Kidney tubule cell (primary cell): ENCODE data around the gene CNIH1.
"Not testable (repeated sequence)": the region's sequence is repeated elsewhere in the genome, so short reads cannot be mapped to it uniquely, and the experiment has no call there.

Experiments used
- DNase-seq: peaks from one replicate; pipeline ENCODE4 v3.0.0-alpha.2; 2018; ENCODE audit warnings: low spot score

CNIH1 gene

GRCh38 chr14:54467280-54467679 lies 26.1 kb upstream of the CNIH1 start:
- DNase-seq: no peak

DNA sequence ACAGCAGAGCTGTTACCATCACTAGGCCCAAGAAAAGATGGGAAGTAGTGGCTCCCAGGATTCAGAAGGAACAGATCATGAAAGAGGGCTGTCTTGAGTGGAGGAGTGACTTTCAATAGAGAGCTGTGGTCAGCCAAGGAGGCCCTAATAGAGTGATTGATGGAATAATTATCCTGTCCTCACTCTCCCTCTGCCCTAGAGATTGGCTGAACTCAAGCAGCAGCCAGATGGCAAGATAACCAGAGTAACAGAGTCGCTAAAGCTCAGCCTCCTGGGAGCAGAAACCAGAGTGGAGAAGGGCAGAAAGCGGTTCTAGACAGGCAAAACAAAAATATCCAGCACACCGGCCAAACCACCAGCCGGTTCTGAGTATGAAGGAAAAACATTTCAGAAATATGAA lies 24.5 kb upstream of the CNIH1 start:
- DNase-seq: no peak

- no peak for DNase-seq
These were observed 20.9 kb upstream of the CNIH1 start for GRCh38 chr14:54462048-54462447.

GRCh38 chr14:54459106-54459505 lies 17.9 kb upstream of the CNIH1 start:
- no peak for DNase-seq

DNA sequence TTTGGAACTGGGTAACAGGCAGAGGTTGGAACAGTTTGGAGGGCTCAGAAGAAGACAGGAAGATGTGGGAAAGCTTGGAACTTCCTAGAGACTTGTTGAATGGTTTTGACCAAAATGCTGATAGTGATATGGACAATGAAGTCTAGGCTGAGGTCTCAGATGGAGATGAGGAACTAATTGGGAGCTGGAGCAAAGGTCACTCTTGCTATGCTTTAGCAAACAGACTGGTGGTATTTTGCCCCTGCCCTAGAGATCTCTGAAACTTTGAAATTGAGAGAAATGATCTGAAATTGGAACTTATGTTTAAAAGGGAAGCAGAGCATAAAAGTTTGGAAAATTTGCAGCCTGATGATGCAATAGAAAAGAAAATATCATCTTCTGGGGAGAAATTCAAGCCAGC lies 17.4 kb upstream of the CNIH1 start:
- not testable (repeated sequence) for DNase-seq

DNA sequence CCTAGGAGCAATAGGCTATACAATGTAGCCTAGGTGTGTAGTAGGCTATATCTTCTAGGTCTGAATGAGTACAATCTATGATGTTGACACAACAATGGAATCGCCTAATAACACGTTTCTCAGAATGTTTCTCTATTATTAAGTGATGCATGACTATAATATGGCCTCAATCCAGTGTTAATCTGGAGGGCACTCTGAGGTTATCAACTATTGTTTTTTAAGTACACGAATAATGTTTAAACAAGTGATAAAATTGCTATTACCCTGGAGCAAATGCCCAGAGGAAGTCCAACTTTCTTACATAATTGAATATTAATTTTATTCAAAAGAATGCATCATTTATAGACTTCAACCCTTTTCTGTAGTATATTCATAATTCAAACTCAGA lies 16.4 kb upstream of the CNIH1 start:
- no peak for DNase-seq

DNA sequence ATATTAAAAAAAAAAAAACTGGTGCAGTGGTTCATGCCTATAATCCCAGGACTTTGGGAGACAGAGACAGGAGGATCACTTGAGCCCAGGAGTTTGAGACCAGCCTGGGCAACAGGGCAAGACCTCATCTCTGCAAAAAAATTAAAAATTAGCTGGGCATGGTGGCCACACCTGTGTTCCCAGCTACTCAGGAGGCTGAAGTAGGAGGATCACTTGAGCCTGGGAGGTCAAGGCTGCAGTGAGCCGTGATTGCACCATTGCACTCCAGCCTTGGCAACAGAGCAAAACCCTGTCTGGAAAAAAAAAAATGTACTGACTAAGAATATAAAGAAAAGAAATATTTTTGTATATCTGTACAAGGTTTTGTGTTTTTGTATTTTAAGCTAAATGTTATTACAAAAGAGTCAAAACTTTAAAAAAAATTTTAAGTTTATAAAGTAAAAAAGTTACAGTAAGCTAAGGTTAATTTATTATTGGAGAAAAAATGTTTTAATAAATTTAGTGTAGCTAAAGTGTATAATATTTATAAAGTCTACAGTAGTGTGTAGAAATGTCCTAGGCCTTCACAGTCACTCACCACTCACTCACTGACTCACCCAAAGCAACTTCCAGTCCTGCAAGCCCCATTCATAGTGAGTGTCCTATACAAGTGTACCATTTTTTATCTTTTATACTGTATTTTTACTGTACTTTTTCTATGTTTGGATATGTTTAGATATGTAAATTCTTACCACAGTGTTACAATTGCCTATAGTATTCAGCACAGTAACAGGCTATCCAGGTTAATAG lies 15.8 kb upstream of the CNIH1 start:
- DNase-seq: not testable (repeated sequence)

DNA sequence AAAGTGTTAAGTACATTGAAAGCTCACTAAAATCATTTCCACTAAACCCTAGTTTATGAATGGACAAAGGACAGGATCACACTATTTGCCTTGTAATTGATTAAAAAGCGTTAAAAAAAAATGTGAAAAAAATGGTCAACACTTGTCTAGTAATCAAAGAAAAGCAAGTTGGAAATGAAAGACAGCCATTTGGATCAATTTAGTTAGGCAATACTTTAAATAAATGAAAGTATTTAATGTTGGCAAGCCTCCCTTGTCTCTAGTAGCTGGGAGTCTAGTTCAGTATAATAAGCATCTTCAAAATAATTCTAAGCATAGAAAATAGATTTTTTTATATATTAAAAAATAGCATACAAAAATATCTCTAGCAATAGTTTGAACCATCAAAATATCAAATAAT lies 14.2 kb upstream of the CNIH1 start:
- no peak for DNase-seq

- DNase-seq: peak; percentile 25
These were observed 12.8 kb upstream of the CNIH1 start for GRCh38 chr14:54453990-54454389.

GRCh38 chr14:54453252-54453651 lies 12.1 kb upstream of the CNIH1 start:
- DNase-seq: no peak

- no peak for DNase-seq
These were observed 10.8 kb upstream of the CNIH1 start for GRCh38 chr14:54451961-54452360.

- DNase-seq: no peak
These were observed 10.0 kb upstream of the CNIH1 start for GRCh38 chr14:54451121-54451601.

DNA sequence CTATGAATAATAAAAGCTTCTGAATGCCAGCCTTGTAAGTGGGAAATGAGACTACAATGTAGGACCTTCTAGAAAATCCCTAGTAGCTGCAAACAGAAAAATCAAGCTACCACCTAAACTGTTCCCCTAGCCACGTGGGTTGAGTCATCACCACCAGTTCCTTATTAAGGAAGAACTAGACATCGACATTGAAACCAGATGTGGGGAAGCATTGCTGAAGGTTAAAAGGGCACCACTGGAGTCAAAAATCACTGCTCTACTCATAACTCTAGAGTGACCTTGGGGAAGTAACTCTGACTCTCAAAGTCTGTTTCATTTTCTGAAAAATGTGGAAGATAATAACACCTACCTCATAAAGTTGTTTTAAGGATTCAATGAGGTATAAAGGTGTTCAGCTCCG lies 9.4 kb upstream of the CNIH1 start:
- DNase-seq: no peak

DNA sequence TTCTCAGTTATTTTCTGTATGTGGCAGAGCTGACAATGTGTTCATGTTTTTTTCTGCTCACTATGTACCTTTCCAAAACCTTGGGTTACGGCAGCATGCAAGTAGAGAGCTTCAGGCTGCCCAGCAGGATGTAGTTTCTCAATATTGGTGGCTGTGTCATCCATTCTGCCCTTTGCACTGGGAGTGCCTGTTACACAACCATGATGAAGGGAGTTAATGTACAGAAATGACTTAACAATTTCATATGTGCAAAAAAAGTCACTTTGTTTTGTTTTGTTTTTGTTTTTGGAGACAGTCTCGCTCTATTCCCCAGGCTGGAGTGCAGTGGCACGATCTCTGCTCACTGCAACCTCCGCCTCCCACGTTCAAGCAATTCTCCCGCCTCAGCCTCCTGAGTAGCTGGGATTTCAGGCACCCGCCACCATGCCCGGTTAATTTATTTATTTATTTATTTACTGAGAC lies 6.1 kb upstream of the CNIH1 start:
- DNase-seq: no peak

DNA sequence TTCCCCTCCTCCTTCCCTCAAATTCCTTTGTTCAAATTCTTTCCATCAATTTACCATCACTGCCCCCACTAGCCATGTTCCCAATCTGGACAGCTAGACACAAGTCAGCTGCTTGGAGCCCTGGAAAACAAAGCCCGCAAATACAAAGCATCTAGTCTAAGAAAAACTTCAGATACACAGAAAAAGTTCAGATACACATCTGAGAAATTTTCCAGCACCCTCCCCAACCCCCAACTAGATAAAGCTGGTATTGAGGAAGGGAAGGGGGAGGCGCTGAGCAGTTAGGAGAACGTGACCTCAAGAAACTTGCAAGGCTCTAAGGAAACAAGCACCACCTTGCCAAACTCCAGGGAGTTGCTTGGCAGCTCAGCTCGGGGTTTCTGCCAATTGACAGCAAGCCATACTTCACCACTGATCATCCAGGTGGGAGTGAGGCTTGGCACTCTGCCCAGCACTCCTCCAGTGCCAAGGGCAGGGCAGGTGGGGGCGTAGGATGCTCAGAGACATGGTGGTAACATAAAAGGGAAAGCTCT lies 5.1 kb upstream of the CNIH1 start:
- DNase-seq: peak; percentile 5

DNA sequence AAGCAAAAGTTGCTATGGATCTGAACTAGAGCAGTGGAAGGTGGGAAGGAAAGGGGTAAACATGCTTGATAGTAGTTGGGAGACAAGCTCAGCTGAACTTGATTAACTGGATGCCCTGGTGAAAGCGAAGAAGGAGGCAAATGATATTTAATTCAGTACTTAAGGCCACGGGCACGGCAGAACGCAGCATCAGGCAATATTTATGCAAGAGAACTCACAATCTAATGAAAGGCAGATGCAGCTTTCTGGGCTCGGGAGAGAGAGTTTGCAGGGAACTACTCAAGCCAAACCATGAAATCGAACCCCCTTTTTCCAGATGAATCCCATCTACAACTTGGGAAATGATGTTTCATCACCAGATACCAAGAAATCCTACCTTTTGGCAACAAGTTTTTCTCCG lies 3.5 kb upstream of the CNIH1 start:
- no peak for DNase-seq

DNA sequence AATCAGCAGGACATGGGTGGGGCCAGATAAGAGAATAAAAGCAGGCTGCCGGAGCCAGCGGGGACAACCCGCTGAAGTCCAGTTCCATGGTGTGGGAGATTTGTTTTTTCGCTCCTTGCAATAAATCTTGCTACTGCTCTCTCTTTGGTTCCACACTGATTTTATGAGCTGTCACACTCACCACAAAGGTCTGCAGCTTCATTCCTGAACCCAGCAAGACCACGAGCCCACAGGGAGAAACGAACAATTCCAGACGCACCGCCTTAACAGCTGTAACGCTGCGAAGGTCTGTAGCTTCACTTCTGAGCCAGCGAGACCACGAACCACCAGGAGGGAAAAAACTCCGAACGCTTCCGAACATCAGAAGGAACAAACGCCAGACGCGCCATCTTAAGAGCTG lies 2.8 kb upstream of the CNIH1 start:
- DNase-seq: no peak

DNA sequence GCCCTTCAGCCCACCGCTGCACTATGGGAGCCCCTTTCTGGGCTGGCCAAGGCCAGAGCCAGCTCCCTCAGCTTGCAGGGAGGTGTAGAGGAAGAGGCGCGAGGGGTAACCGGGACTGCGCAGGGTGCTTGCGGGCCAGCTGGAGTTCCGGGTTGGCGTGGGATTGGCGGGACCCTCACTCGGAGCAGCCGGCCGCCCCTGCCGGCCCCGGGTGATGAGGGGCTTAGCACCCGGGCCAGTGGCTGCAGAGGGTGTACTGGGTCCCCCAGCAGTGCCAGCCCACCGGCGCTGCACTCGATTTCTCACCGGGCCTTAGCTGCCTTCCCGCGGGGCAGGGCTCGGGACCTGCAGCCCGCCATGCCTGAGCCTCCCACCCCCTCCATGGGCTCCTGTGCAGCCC lies 1.8 kb upstream of the CNIH1 start:
- not testable (repeated sequence) for DNase-seq

GRCh38 chr14:54440476-54440872 lies 700 bp downstream of the CNIH1 start:
- DNase-seq: peak; percentile 15

GRCh38 chr14:54440037-54440436 lies 1.1 kb downstream of the CNIH1 start:
- no peak for DNase-seq

GRCh38 chr14:54438703-54439102 lies 2.5 kb downstream of the CNIH1 start:
- no peak for DNase-seq

DNA sequence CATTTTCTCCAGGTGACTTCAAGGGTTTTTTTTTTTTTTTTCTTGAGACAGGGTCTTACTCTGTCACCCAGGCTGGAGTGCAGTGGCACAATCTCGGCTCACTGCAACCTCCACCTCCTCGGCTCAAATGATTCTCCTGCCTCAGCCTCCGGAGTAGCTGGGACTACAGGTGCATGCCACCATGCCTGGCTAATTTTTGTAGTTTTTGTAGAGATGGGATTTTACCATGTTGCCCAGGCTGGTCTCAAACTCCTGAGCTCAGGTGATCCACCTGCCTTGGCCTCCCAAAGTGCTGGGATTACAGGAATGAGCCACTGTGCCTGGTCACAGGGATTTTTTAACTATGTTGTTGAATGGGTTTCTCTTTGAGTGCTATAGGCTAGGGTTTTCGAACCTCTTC lies 3.2 kb downstream of the CNIH1 start:
- not testable (repeated sequence) for DNase-seq

DNA sequence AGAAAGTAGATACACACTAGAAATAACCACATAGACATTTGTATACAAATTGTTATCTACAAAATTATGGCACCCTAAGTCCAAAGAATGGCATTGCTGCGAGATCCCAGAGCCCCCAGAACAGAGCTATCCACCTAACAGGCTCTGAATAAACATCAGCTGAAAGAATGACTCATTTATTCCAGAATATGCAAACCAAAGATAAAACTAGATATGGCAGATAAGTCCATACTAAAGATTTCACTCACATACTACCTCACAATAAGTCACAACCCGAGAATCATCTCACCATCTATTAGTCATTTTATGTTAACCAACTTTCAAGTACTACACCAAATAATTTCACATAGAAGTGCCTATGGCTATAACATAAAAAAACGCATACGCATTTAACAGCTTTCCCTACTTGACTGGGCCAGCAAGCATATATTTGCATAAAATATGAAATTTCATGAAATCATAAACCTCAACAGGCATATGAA lies 5.6 kb downstream of the CNIH1 start:
- no peak for DNase-seq

- no peak for DNase-seq
These were observed 12.6 kb downstream of the CNIH1 start for GRCh38 chr14:54428527-54428926.
